Astrocyte (in vitro differentiated cells and primary cell): Measurements from ENCODE around the gene NCKAP1. TPM values are rescaled to one million over a fixed set of nuclear protein-coding genes. Genes with fewer than 3 reads are reported as not detected.
A peak's percentile ranks its signal among the peaks of the same experiment; 100 is the strongest.

ENCODE experiments used
- DNase-seq: peaks from one replicate; pipeline ENCODE4 v3.0.0-alpha.2; 2010; ENCODE audit warnings: low read depth
- FAIRE-seq: peaks from 2 replicates; lab custom pipeline; 2011; peaks lifted over from hg19 to GRCh38; lab: Jason Lieb, UNC
- H2AFZ ChIP-seq: 2 replicates; pipeline ENCODE4 v1.6.0; 2012; ENCODE audit warnings: low read depth, low read length, inconsistent platforms
- H3K27ac ChIP-seq: 2 replicates; pipeline ENCODE4 v1.5.1; 2011; ENCODE audit warnings: low read depth, low read length, inconsistent platforms
- H3K27me3 ChIP-seq: 2 replicates; pipeline ENCODE4 v1.6.0; 2011; ENCODE audit warnings: low read length, inconsistent platforms; ENCODE audit not compliant: insufficient read depth
- H3K36me3 ChIP-seq: 2 replicates; pipeline ENCODE4 v1.5.1; 2011; ENCODE audit warnings: low read length, inconsistent platforms; ENCODE audit not compliant: insufficient read depth
- H3K4me1 ChIP-seq: 2 replicates; pipeline ENCODE4 v1.5.1; 2011; ENCODE audit warnings: low read length, inconsistent platforms; ENCODE audit not compliant: insufficient read depth
- H3K4me2 ChIP-seq: 2 replicates; pipeline ENCODE4 v1.6.0; 2012; ENCODE audit warnings: low read length, inconsistent platforms
- H3K4me3 ChIP-seq: 2 replicates; pipeline ENCODE4 v1.5.1; 2011; ENCODE audit warnings: low read depth, mild to moderate bottlenecking, low read length, inconsistent platforms; ENCODE audit not compliant: insufficient read depth
- H3K79me2 ChIP-seq: 2 replicates; pipeline ENCODE4 v1.6.0; 2012; ENCODE audit warnings: mild to moderate bottlenecking, low read length, inconsistent platforms; ENCODE audit not compliant: insufficient read depth
- H3K9ac ChIP-seq: 2 replicates; pipeline ENCODE4 v1.6.0; 2012; ENCODE audit warnings: mild to moderate bottlenecking, low read length, inconsistent platforms
- H3K9me3 ChIP-seq: 2 replicates; pipeline ENCODE4 v1.5.1; 2012; ENCODE audit warnings: low read depth, mild to moderate bottlenecking, low read length, inconsistent platforms; ENCODE audit not compliant: insufficient read depth
- H4K20me1 ChIP-seq: 2 replicates; pipeline ENCODE4 v1.6.0; 2012; ENCODE audit warnings: low read length, inconsistent platforms; ENCODE audit not compliant: insufficient read depth
- H3K27ac Mint-ChIP-seq: one replicate; pipeline ENCODE4 v1.8.0; 2021; ENCODE audit warnings: mild to moderate bottlenecking, mixed read lengths; ENCODE audit not compliant: unreplicated experiment
- H3K27me3 Mint-ChIP-seq: one replicate; pipeline ENCODE4 v1.8.0; 2021; ENCODE audit warnings: low read depth, mixed read lengths; ENCODE audit not compliant: unreplicated experiment
- H3K36me3 Mint-ChIP-seq: one replicate; pipeline ENCODE4 v1.8.0; 2021; ENCODE audit warnings: low read depth, mixed read lengths; ENCODE audit not compliant: unreplicated experiment
- H3K4me1 Mint-ChIP-seq: one replicate; pipeline ENCODE4 v1.8.0; 2021; ENCODE audit warnings: low read depth, mixed read lengths; ENCODE audit not compliant: unreplicated experiment
- H3K4me3 Mint-ChIP-seq: one replicate; pipeline ENCODE4 v1.8.0; 2021; ENCODE audit warnings: mild to moderate bottlenecking, moderate library complexity, mixed read lengths; ENCODE audit not compliant: unreplicated experiment
- H3K9me3 Mint-ChIP-seq: one replicate; pipeline ENCODE4 v1.8.0; 2021; ENCODE audit warnings: mild to moderate bottlenecking, mixed read lengths; ENCODE audit not compliant: unreplicated experiment
- CTCF ChIP-seq: IDR thresholded peaks from 2 replicates; pipeline ENCODE4 v1.5.1; 2011; ENCODE audit warnings: low read depth, mild to moderate bottlenecking, inconsistent platforms, low read length, moderate library complexity; ENCODE audit not compliant: insufficient read depth
- EZH2 ChIP-seq: IDR thresholded peaks from 2 replicates; pipeline ENCODE4 v1.6.1; 2012; ENCODE audit warnings: mild to moderate bottlenecking, low read length, inconsistent platforms; ENCODE audit not compliant: insufficient read depth
- total RNA-seq: library from RNA; stranded (reverse); gene quantifications from 2 replicates; pipeline ENCODE4 v1.2.1, GENCODE V29; 2021

Gene NCKAP1
- total RNA-seq, 1 donor from 2014 or later: 164 TPM

DNA sequence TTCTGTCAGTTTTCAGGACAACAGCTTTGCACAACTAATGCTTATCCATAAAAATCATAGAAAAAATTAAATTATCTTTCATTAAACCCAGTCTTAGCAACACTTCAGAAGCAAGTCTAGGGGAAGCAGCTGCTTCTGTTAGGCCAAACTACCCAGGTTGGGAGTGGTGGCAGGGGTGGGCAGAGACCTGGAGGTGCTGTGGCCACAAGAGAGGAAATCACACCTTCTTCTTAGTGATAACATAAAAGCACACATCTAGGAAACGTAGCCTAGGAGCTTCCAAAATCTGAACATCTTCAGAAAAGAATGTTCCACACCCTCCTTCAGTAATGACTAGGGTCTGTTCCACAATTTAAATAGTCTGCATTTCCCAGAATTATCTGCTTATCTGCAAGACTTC is 139.5 kb downstream of the NCKAP1 start:
- H3K27me3 Mint-ChIP-seq: no peaks in the 10 kb centered on the region
- no peaks in the 10 kb centered on the region for H3K36me3 Mint-ChIP-seq
- Histone ChIP-seq H3K27ac (no peak overlapping the region), H3K4me3 (no peak overlapping the region), H3K4me1 (no peaks in the 10 kb centered on the region), H3K27me3 (no peaks in the 10 kb centered on the region), H2AFZ (no peak overlapping the region), H3K4me2 (no peak overlapping the region), H3K79me2 (no peaks in the 10 kb centered on the region), H3K9ac (no peak overlapping the region), H3K36me3 (no peaks in the 10 kb centered on the region), H3K9me3 (no peaks in the 10 kb centered on the region), H4K20me1 (no peaks in the 10 kb centered on the region)
- TF ChIP-seq CTCF: no peak
- no peak for TF ChIP-seq EZH2
- peaks cover 11% of the 10 kb centered on the region for H3K4me1 Mint-ChIP-seq
- H3K27ac Mint-ChIP-seq: no peak overlapping the region
- H3K4me3 Mint-ChIP-seq: no peak overlapping the region
- H3K9me3 Mint-ChIP-seq: no peaks in the 10 kb centered on the region
- FAIRE-seq (no peak), DNase-seq (no peak)

DNA sequence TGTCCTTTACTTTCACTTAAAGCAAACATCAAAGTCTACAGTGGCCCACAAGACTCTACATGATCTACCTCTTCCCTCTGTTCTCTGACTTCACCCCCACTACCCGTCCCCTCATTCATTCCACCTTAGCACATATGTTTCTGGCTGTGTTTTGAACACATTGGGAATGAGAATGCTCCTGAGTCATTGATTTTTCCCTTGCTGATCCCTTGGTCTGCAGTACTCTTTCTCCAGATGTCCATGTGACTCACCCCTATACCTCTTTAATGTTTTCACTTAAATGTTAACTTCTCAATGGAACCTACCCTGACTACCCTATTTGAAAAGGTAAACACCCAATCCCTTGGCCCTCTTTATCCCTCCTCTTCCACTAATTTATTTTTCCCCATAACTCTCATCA is 141.1 kb downstream of the NCKAP1 start:
- Histone ChIP-seq H3K9me3 (no peaks in the 10 kb centered on the region), H2AFZ (no peak overlapping the region), H3K9ac (no peak overlapping the region), H3K27ac (no peak overlapping the region), H3K4me2 (no peak overlapping the region), H4K20me1 (no peaks in the 10 kb centered on the region), H3K4me1 (no peaks in the 10 kb centered on the region), H3K27me3 (no peaks in the 10 kb centered on the region), H3K79me2 (no peaks in the 10 kb centered on the region), H3K36me3 (no peaks in the 10 kb centered on the region), H3K4me3 (no peak overlapping the region)
- H3K27me3 Mint-ChIP-seq: no peaks in the 10 kb centered on the region
- H3K4me3 Mint-ChIP-seq: no peak overlapping the region
- peak; percentile 71 for DNase-seq
- peaks cover 11% of the 10 kb centered on the region for H3K4me1 Mint-ChIP-seq
- no peaks in the 10 kb centered on the region for H3K36me3 Mint-ChIP-seq
- peak overlapping the region; percentile 35 for H3K27ac Mint-ChIP-seq
- H3K9me3 Mint-ChIP-seq: no peaks in the 10 kb centered on the region
- no peak for FAIRE-seq
- no peak for TF ChIP-seq EZH2

GRCh38 chr2:182895798-182896197 is 142.5 kb downstream of the NCKAP1 start:
- H4K20me1 ChIP-seq: no peaks in the 10 kb centered on the region
- Mint-ChIP-seq H3K4me3 (no peak overlapping the region), H3K27ac (no peak overlapping the region), H3K4me1 (peaks cover 11% of the 10 kb centered on the region), H3K27me3 (no peaks in the 10 kb centered on the region), H3K9me3 (no peaks in the 10 kb centered on the region), H3K36me3 (no peaks in the 10 kb centered on the region)
- H3K4me2 ChIP-seq: no peak overlapping the region
- no peak for FAIRE-seq
- no peak overlapping the region for H3K9ac ChIP-seq
- H3K79me2 ChIP-seq: no peaks in the 10 kb centered on the region
- H3K4me3 ChIP-seq: no peak overlapping the region
- no peak for DNase-seq
- H2AFZ ChIP-seq: no peak overlapping the region
- H3K9me3 ChIP-seq: no peaks in the 10 kb centered on the region
- no peaks in the 10 kb centered on the region for H3K27me3 ChIP-seq
- no peaks in the 10 kb centered on the region for H3K4me1 ChIP-seq
- H3K36me3 ChIP-seq: no peaks in the 10 kb centered on the region
- H3K27ac ChIP-seq: no peak overlapping the region
- TF ChIP-seq CTCF (no peak), EZH2 (no peak)
